ENCODE results near the gene BBOF1. TPM values are rescaled to one million over a fixed set of nuclear protein-coding genes. Genes with fewer than 3 reads are reported as not detected.

Gene BBOF1
- total and polyA plus RNA-seq, 2 experiments from 2014 or later: 4.1 to 7.1 TPM

DNA sequence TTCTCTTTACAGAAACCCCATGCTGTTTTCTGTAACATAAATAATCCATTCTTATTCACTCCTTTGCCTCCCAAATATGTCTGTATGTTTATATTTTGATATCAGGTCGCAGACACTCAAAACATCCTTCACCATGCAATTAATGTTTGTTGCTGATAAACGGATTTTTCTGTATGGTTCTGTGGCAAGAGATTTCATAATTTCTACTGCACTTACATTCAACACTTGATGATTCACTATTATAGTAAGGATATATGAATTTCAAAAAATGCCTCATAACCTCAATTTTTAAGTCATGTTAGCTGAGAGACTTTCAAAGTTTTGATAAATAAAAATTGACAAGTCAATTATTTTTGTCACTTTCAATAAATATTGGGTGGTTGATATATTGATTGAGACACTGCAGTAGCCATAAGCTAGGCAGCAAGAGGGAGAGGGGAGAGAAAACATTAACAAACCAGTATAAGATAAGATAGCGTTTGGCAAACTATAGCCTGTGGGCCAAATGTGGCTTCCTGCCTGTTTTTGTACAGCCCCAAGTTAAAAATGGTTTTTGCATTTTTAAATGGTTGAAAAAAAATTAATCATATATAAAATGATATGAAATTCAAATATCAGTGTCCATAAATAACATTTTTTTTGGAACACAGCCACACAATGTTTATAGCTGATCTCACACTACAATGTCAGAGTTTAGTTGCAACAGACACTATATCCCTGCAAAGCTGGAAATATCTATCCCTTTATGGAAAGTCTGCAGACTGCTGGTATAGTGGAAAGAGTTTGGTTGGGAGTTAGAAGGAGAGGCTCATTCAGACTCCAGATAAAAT lies 46.8 kb downstream of the BBOF1 start:
- Histone ChIP-seq H3K27ac (no peak overlapping the region), H3K27me3 (no peaks in the 10 kb centered on the region), H3K36me3 (replicated peaks; ENCODE audit: insufficient read depth, low read depth) (no peaks in the 10 kb centered on the region), H3K4me1 (ENCODE audit: insufficient read depth) (no peaks in the 10 kb centered on the region), H3K9me2 (replicated peaks; ENCODE audit: insufficient read depth) (no peaks in the 10 kb centered on the region), H3K4me2 (no peak overlapping the region), H3K9me3 (ENCODE audit: low read depth) (no peaks in the 10 kb centered on the region), H3K79me2 (no peaks in the 10 kb centered on the region), H4K20me1 (ENCODE audit: insufficient read depth, poor library complexity, severe bottlenecking) (no peaks in the 10 kb centered on the region), H3K4me3 (no peak overlapping the region), H2AFZ (no peak overlapping the region)
- WGBS (ENCODE audit: low lambda C conversion rate, missing lambda C conversion rate): 70% methylated on average over 3 of the region's 3 CpGs
- DNase-seq (ENCODE audit: low spot score): no peak
- TF ChIP-seq EZH2 (IDR thresholded peaks at IDR 0.05; ENCODE audit: borderline replicate concordance) (no peak), EZH2phosphoT487 (IDR thresholded peaks at IDR 0.05; ENCODE audit: low read depth, severe bottlenecking, unreplicated experiment) (no peak), CTCF (IDR thresholded peaks at IDR 0.05; ENCODE audit: poor library complexity) (no peak)

DNA sequence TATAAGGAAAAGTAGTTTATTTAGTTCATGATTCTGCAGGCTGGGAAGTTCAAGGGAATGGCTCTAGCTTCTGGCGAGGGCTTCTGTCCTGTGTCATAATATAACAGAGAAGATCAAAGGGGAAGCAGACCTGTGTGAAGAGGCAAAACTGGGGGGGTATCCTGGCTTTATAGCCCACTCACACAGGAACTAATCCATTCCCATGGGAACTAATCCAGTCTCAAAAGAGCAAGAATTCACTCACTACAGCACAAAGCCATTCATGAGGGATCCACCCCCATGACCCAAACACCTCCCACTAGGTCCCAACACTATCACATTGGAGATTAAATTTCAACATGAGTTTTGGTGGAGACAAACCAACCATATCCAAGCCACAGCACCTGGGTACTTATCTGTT lies 58.3 kb downstream of the BBOF1 start:
- Histone ChIP-seq H3K79me2 (peaks cover 8% of the 10 kb centered on the region), H3K9me3 (ENCODE audit: low read depth) (no peaks in the 10 kb centered on the region), H3K4me2 (no peak overlapping the region), H2AFZ (no peak overlapping the region), H3K27ac (no peak overlapping the region), H3K4me1 (ENCODE audit: insufficient read depth) (no peaks in the 10 kb centered on the region), H3K27me3 (no peaks in the 10 kb centered on the region), H4K20me1 (ENCODE audit: insufficient read depth, poor library complexity, severe bottlenecking) (no peaks in the 10 kb centered on the region), H3K4me3 (no peak overlapping the region), H3K36me3 (replicated peaks; ENCODE audit: insufficient read depth, low read depth) (no peaks in the 10 kb centered on the region), H3K9me2 (replicated peaks; ENCODE audit: insufficient read depth) (no peaks in the 10 kb centered on the region)
- 50% methylated on average over 1 of the region's 1 CpG for WGBS (ENCODE audit: low lambda C conversion rate, missing lambda C conversion rate)
- TF ChIP-seq EZH2 (IDR thresholded peaks at IDR 0.05; ENCODE audit: borderline replicate concordance): no peak
- no peak for DNase-seq (ENCODE audit: low spot score)

GRCh38 chr14:74080820-74081460 lies 61.8 kb downstream of the BBOF1 start:
- Histone ChIP-seq H3K4me1 (ENCODE audit: insufficient read depth) (peaks cover 3% of the 10 kb centered on the region), H3K36me3 (replicated peaks; ENCODE audit: insufficient read depth, low read depth) (no peaks in the 10 kb centered on the region), H3K4me2 (peak overlapping the region; percentile 3), H2AFZ (no peak overlapping the region), H3K9me2 (replicated peaks; ENCODE audit: insufficient read depth) (no peaks in the 10 kb centered on the region), H3K9me3 (ENCODE audit: low read depth) (no peaks in the 10 kb centered on the region), H3K27ac (no peak overlapping the region), H3K79me2 (peaks cover 14% of the 10 kb centered on the region), H3K4me3 (no peak overlapping the region), H4K20me1 (ENCODE audit: insufficient read depth, poor library complexity, severe bottlenecking) (no peaks in the 10 kb centered on the region), H3K27me3 (no peaks in the 10 kb centered on the region)
- 72% methylated on average over 4 of the region's 4 CpGs for WGBS (ENCODE audit: low lambda C conversion rate, missing lambda C conversion rate)
- DNase-seq (ENCODE audit: low spot score): peak; percentile 6
- no peak for TF ChIP-seq EZH2phosphoT487 (IDR thresholded peaks at IDR 0.05; ENCODE audit: low read depth, severe bottlenecking, unreplicated experiment)
- TF ChIP-seq CTCF (IDR thresholded peaks at IDR 0.05; ENCODE audit: poor library complexity): no peak
- TF ChIP-seq EZH2 (IDR thresholded peaks at IDR 0.05; ENCODE audit: borderline replicate concordance): no peak

DNA sequence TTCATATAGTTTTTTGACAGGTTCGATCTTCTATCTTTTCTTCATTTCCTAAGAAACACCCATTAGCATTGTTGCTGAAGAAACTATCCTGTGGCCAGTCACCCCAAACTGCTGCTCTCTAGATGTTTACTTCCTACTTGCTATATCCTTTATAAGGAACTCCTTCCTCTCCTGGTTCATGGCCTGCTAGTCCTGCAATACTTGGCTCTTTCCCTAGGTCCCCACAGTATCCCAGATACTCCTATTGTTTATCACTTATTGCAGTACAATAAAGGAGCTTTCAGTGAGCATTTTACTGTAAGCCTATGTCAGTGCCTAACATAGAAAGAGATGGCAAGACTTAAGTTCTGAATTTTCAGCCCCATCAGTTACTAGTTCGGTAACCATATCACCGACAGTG lies 62.3 kb downstream of the BBOF1 start:
- no peaks in the 10 kb centered on the region for H4K20me1 ChIP-seq (ENCODE audit: insufficient read depth, poor library complexity, severe bottlenecking)
- no peaks in the 10 kb centered on the region for H3K36me3 ChIP-seq (replicated peaks; ENCODE audit: insufficient read depth, low read depth)
- H3K79me2 ChIP-seq: peaks cover 19% of the 10 kb centered on the region
- no peak overlapping the region for H3K4me3 ChIP-seq
- no peaks in the 10 kb centered on the region for H3K9me3 ChIP-seq (ENCODE audit: low read depth)
- DNase-seq (ENCODE audit: low spot score): no peak
- H3K4me1 ChIP-seq (ENCODE audit: insufficient read depth): peaks cover 7% of the 10 kb centered on the region
- H2AFZ ChIP-seq: no peak overlapping the region
- TF ChIP-seq EZH2 (IDR thresholded peaks at IDR 0.05; ENCODE audit: borderline replicate concordance) (no peak), EZH2phosphoT487 (IDR thresholded peaks at IDR 0.05; ENCODE audit: low read depth, severe bottlenecking, unreplicated experiment) (no peak), CTCF (IDR thresholded peaks at IDR 0.05; ENCODE audit: poor library complexity) (no peak)
- H3K4me2 ChIP-seq: no peak overlapping the region
- H3K27me3 ChIP-seq: no peaks in the 10 kb centered on the region
- no peaks in the 10 kb centered on the region for H3K9me2 ChIP-seq (replicated peaks; ENCODE audit: insufficient read depth)
- 100% methylated on average over 3 of the region's 3 CpGs for WGBS (ENCODE audit: low lambda C conversion rate, missing lambda C conversion rate)
- no peak overlapping the region for H3K27ac ChIP-seq
